Ascending aorta (tissue), 2 donors: ENCODE measurements around the gene CAMK4. TPM values are rescaled to one million over a fixed set of nuclear protein-coding genes. Genes with fewer than 3 reads are reported as not detected.

Experiments
- DNase-seq, 2 donors: peaks; one replicate each; pipeline ENCODE4 v3.0.0-alpha.2; 2019; ENCODE audit warnings: low spot score in 2 of 2
- H3K27ac ChIP-seq, 2 donors: fragments of 200-600 bp; sonication (generic); one replicate each; pipeline ENCODE4 v1.5.1; 2016 to 2017; ENCODE audit warnings: mild to moderate bottlenecking in 1 of 2
- H3K27me3 ChIP-seq: fragments of 200-600 bp; sonication (generic); one replicate; pipeline ENCODE4 v1.5.1; 2017
- H3K36me3 ChIP-seq, 2 donors: fragments of 200-600 bp; sonication (generic); one replicate each; pipeline ENCODE4 v1.5.1; 2016
- H3K4me1 ChIP-seq, 2 donors: fragments of 200-600 bp; sonication (generic); one replicate each; pipeline ENCODE4 v1.5.1; 2016 to 2017; ENCODE audit warnings: mild to moderate bottlenecking in 1 of 2
- H3K4me3 ChIP-seq, 2 donors: fragments of 200-600 bp; sonication (generic); one replicate each; pipeline ENCODE4 v1.5.1; 2016 to 2017; ENCODE audit warnings: mild to moderate bottlenecking in 1 of 2
- H3K9me3 ChIP-seq, 2 donors: fragments of 200-600 bp; sonication (generic); one replicate each; pipeline ENCODE4 v1.5.1; 2016
- intact Hi-C: fragments of 100-400 bp; cut with DNase I; formaldehyde crosslinking; loops from one replicate; pipeline ENCODE4 v1.15.1; 2023
- total RNA-seq: library from RNA; depleted of rRNA; stranded (reverse); fragments of >200 nt; gene quantifications from one replicate; pipeline ENCODE4 v1.1.0, GENCODE V29; 2016
- TF ChIP-seq, protein P1 (sequence below), 3 experiments: fragments of 200-600 bp in 2 of 3; fragments of 450-650 bp in 1 of 3; sonication (generic) in 2 of 3; IDR thresholded peaks; one replicate each; pipeline ENCODE4 v1.5.1; 2016 to 2019; ENCODE audit warnings: antibody characterized with exemption in 3 of 3, mild to moderate bottlenecking in 1 of 3, moderate library complexity in 1 of 3

The CAMK4 gene
- total RNA-seq, 1 donor from 2014 or later, result under 0.01 TPM

- Histone ChIP-seq H3K36me3 (no peaks in the 10 kb centered on the region), H3K27ac (no peak overlapping the region), H3K4me1 (no peaks in the 10 kb centered on the region), H3K4me3 (no peak overlapping the region), H3K27me3 (no peaks in the 10 kb centered on the region), H3K9me3 (no peaks in the 10 kb centered on the region)
- TF ChIP-seq, protein P1, sequence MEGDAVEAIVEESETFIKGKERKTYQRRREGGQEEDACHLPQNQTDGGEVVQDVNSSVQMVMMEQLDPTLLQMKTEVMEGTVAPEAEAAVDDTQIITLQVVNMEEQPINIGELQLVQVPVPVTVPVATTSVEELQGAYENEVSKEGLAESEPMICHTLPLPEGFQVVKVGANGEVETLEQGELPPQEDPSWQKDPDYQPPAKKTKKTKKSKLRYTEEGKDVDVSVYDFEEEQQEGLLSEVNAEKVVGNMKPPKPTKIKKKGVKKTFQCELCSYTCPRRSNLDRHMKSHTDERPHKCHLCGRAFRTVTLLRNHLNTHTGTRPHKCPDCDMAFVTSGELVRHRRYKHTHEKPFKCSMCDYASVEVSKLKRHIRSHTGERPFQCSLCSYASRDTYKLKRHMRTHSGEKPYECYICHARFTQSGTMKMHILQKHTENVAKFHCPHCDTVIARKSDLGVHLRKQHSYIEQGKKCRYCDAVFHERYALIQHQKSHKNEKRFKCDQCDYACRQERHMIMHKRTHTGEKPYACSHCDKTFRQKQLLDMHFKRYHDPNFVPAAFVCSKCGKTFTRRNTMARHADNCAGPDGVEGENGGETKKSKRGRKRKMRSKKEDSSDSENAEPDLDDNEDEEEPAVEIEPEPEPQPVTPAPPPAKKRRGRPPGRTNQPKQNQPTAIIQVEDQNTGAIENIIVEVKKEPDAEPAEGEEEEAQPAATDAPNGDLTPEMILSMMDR (IDR thresholded peaks at IDR 0.05), result no peak
- DNase-seq, result no peak
- intact Hi-C loops, result no loop called here
These were observed 42.3 kb downstream of the CAMK4 start for GRCh38 chr5:111266491-111266890.

DNA sequence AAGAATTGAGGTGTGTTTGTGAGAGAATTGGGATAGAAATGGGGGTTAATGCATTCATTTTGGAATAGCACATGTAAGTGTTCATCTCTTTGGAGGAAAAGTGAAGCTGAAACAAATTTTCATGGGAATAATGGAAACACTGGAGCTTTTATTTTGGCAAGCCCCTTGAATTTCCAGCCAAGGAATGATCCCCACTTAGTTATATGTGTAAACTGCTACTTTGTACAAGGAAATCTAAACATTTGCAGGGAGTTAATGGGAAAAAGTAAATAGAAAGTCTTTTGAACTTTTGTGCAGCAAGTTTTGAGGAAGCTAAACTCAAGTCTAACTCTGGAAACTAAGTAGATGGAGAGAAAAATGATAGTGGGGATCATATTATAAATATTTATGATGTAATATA, 44.1 kb downstream of the CAMK4 start:
- Histone ChIP-seq H3K27ac (no peak overlapping the region), H3K36me3 (no peaks in the 10 kb centered on the region), H3K27me3 (no peaks in the 10 kb centered on the region), H3K4me1 (no peaks in the 10 kb centered on the region), H3K9me3 (no peaks in the 10 kb centered on the region), H3K4me3 (no peak overlapping the region)
- intact Hi-C loops, result no loop called here
- no peak for DNase-seq
- TF ChIP-seq, protein P1 (IDR thresholded peaks at IDR 0.05), result no peak

DNA sequence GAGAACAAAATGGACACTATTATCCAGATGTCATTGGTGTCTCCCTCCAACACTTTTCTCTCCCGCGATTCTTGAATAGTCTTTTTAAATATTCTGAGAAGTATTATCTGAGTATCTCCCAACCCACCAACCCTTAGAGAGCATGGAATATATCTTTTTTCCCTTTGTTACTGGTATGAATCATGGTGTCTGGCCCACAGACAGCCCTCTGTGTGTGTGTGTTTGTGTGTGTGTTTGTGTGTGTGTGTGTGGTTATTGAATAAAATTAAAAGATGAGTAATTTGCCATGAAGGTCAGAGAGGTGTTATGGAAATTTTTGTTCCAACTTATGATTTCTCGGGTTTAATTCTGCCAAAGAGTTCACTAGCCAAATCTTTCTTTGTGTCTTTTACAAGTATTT, 47.7 kb downstream of the CAMK4 start:
- no peak overlapping the region for H3K27ac ChIP-seq
- no peaks in the 10 kb centered on the region for H3K9me3 ChIP-seq
- TF ChIP-seq, protein P1 (IDR thresholded peaks at IDR 0.05), result no peak
- no peaks in the 10 kb centered on the region for H3K4me1 ChIP-seq
- no peak overlapping the region for H3K4me3 ChIP-seq
- intact Hi-C loops, result no loop called here
- no peak for DNase-seq
- no peaks in the 10 kb centered on the region for H3K27me3 ChIP-seq
- H3K36me3 ChIP-seq, result no peaks in the 10 kb centered on the region

DNA sequence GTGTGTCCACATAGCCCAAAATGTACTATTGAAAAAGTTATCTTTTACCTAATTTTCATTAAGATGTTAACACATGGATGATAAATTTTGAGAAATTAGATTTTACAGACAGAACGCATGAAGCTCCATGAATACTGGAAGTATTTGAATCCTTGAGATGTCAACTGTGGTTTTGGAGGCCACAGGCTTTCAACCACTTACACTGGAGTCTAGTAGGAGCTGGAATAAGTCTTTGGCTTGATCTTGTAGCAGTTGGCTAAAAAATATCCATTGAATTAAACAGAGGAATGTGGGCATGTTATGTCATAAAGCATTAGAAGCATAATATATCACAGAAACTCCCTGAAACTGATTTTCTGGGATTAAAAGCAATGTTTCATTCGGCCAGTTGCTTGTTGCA, 52.9 kb downstream of the CAMK4 start:
- intact Hi-C loops, result no loop called here
- H3K4me3 ChIP-seq, result no peak overlapping the region
- no peaks in the 10 kb centered on the region for H3K4me1 ChIP-seq
- no peak for DNase-seq
- H3K27ac ChIP-seq, result no peak overlapping the region
- H3K36me3 ChIP-seq, result no peaks in the 10 kb centered on the region
- TF ChIP-seq, protein P1 (IDR thresholded peaks at IDR 0.05), result no peak
- no peaks in the 10 kb centered on the region for H3K27me3 ChIP-seq
- H3K9me3 ChIP-seq, result no peaks in the 10 kb centered on the region

- DNase-seq, result no peak
- no peak overlapping the region for H3K27ac ChIP-seq
- intact Hi-C loops, result loop anchor here (1.0 kb wide), 1 partner anchor 121 kb away; no protein-coding TSS in a partner anchor
- no peaks in the 10 kb centered on the region for H3K36me3 ChIP-seq
- H3K4me3 ChIP-seq, result no peak overlapping the region
- H3K9me3 ChIP-seq, result no peaks in the 10 kb centered on the region
- no peaks in the 10 kb centered on the region for H3K27me3 ChIP-seq
- no peaks in the 10 kb centered on the region for H3K4me1 ChIP-seq
- TF ChIP-seq, protein P1 (IDR thresholded peaks at IDR 0.05), result peak in 2 of 3 experiments; percentile 50 to 58
These were observed 54.8 kb downstream of the CAMK4 start for GRCh38 chr5:111278858-111279504.
